Bronchial epithelial cell (primary cell): ENCODE measurements around the gene EMP2. TPM values are rescaled to one million over a fixed set of nuclear protein-coding genes. Genes with fewer than 3 reads are reported as not detected.
A peak's percentile ranks its signal among the peaks of the same experiment; 100 is the strongest.

Experiments used
- DNase-seq: peaks from one replicate; pipeline ENCODE4 v3.0.0-alpha.2; 2010; ENCODE audit warnings: low read depth
- FAIRE-seq: peaks from 2 replicates; lab custom pipeline; 2011; peaks lifted over from hg19 to GRCh38; lab: Jason Lieb, UNC
- H3K27me3 ChIP-seq: 2 replicates; pipeline ENCODE4 v1.5.1; 2011; ENCODE audit warnings: low read length; ENCODE audit not compliant: control insufficient read depth, insufficient read depth
- H3K36me3 ChIP-seq: 2 replicates; pipeline ENCODE4 v1.5.1; 2011; ENCODE audit warnings: low read length; ENCODE audit not compliant: control insufficient read depth, insufficient read depth
- H3K4me3 ChIP-seq: 2 replicates; pipeline ENCODE4 v1.5.1; 2011; ENCODE audit warnings: mild to moderate bottlenecking, low read depth, low read length, control low read depth
- total RNA-seq: library from RNA; depleted of rRNA; stranded (reverse); fragments of >200 nt; gene quantifications from 2 replicates; pipeline ENCODE4 v1.2.1, GENCODE V29; 2014
- TF ChIP-seq, protein P1 (sequence below): IDR thresholded peaks from 2 replicates; pipeline ENCODE4 v1.5.1; 2011; ENCODE audit warnings: mild to moderate bottlenecking, moderate library complexity, low read length, control low read depth, inconsistent platforms; ENCODE audit not compliant: insufficient read depth, severe bottlenecking

Gene EMP2
- total RNA-seq, 1 donor from 2014 or later = 15.5 TPM

DNA sequence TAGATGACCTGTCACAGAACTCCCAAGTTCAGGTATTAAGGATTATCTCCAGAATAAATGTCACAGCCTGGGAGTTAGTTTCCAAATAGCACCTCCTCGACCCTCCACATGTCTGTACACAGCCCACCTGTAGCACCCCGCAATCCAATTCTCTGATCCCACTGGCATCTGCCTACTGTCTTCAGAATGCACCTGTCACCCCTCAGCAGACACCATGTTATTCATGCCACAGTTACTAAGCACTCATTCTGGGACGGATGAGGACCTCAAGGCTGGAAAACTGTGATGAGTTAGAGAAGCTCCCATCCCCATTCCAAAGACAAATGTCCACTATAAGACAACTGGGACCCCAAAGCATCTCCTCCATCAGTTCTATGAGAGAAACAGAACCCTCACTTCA lies 7.8 kb downstream of the EMP2 start:
- DNase-seq (no peak), FAIRE-seq (no peak)
- Histone ChIP-seq H3K36me3 (peaks cover 3% of the 10 kb centered on the region), H3K4me3 (no peak overlapping the region), H3K27me3 (no peaks in the 10 kb centered on the region)
- TF ChIP-seq, protein P1, sequence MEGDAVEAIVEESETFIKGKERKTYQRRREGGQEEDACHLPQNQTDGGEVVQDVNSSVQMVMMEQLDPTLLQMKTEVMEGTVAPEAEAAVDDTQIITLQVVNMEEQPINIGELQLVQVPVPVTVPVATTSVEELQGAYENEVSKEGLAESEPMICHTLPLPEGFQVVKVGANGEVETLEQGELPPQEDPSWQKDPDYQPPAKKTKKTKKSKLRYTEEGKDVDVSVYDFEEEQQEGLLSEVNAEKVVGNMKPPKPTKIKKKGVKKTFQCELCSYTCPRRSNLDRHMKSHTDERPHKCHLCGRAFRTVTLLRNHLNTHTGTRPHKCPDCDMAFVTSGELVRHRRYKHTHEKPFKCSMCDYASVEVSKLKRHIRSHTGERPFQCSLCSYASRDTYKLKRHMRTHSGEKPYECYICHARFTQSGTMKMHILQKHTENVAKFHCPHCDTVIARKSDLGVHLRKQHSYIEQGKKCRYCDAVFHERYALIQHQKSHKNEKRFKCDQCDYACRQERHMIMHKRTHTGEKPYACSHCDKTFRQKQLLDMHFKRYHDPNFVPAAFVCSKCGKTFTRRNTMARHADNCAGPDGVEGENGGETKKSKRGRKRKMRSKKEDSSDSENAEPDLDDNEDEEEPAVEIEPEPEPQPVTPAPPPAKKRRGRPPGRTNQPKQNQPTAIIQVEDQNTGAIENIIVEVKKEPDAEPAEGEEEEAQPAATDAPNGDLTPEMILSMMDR = no peak

- Histone ChIP-seq H3K4me3 (no peak overlapping the region), H3K27me3 (no peaks in the 10 kb centered on the region), H3K36me3 (peaks cover 6% of the 10 kb centered on the region)
- FAIRE-seq = no peak
- DNase-seq = no peak
- TF ChIP-seq, protein P1 = no peak
These were observed 9.0 kb downstream of the EMP2 start for GRCh38 chr16:10571354-10571753.

- FAIRE-seq (no peak), DNase-seq (no peak)
- peaks cover 6% of the 10 kb centered on the region for H3K36me3 ChIP-seq
- no peaks in the 10 kb centered on the region for H3K27me3 ChIP-seq
- H3K4me3 ChIP-seq = no peak overlapping the region
- TF ChIP-seq, protein P1 = no peak
These were observed 10.8 kb downstream of the EMP2 start for GRCh38 chr16:10569621-10570020.

DNA sequence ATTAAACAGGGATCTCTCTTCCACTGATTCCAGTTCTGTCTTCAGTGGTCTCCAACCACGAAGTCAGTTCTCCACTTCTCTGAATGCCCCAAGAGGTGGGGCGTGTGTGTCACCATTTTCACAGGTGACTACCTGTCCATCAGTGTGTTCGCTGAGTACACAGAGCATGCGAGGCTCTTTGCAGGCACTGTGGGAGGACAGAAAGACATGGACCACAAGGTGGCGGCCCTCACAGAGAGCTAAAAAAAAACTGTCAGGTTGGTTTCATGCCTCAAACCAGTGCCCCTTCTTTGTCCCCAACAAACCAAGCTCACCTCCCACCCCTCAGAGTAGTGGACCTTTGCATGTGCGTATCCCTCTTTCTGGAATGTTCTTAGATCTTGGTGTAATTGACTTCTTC lies 13.8 kb downstream of the EMP2 start:
- H3K36me3 ChIP-seq = peaks cover 6% of the 10 kb centered on the region
- TF ChIP-seq, protein P1 = peak; percentile 27
- DNase-seq (no peak), FAIRE-seq (no peak)
- no peaks in the 10 kb centered on the region for H3K27me3 ChIP-seq
- H3K4me3 ChIP-seq = no peak overlapping the region

- H3K36me3 ChIP-seq = peaks cover 8% of the 10 kb centered on the region
- FAIRE-seq = no peak
- TF ChIP-seq, protein P1 = no peak
- no peak overlapping the region for H3K4me3 ChIP-seq
- DNase-seq = no peak
- no peaks in the 10 kb centered on the region for H3K27me3 ChIP-seq
These were observed 15.2 kb downstream of the EMP2 start for GRCh38 chr16:10565167-10565566.

DNA sequence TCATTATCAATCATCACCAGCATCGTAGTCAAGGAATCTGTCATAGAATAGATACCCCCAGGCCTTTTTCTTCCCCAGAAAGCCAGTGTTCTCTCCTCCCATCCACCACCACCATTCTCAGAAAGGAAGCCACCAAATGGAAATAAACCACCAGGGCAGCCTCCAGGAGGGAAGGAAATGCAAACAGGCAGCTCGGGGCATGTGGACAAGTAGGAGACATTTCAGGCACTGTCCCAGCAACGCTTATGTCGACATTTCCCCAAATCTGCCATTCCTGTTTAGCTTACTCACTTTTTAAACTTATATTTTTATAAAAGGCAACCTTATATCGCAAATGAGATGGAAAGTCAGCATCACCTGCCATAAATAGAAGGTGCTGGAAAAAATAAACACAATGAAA lies 15.8 kb downstream of the EMP2 start:
- FAIRE-seq (no peak), DNase-seq (no peak)
- peaks cover 6% of the 10 kb centered on the region for H3K36me3 ChIP-seq
- no peaks in the 10 kb centered on the region for H3K27me3 ChIP-seq
- TF ChIP-seq, protein P1 = no peak
- H3K4me3 ChIP-seq = no peak overlapping the region
